ENCODE data around the gene WDR59. TPM values are rescaled to one million over a fixed set of nuclear protein-coding genes. Genes with fewer than 3 reads are reported as not detected.

Gene WDR59
- total and polyA plus RNA-seq, 2 of the 4 experiments (the other 2 are of a cell fraction) = 29.4 to 44.6 TPM

GRCh38 chr16:74984194-74984528 lies 762 bp downstream of the WDR59 start:
- no TSS peak for BruUV-seq (replicated peaks)
- Histone ChIP-seq H4K91ac (ENCODE audit: insufficient read depth, low read depth, low read length) (no peak overlapping the region), H4K20me1 (ENCODE audit: insufficient read depth, low read length) (no peaks in the 10 kb centered on the region; the same call in 1 of the 2 replicates), H3K9ac (ENCODE audit: low read depth, low read length) (peak overlapping the region; percentile 81), H2AK9ac (replicated peaks; ENCODE audit: low read depth, low read length, poor library complexity) (peak overlapping the region; percentile 93), H3K23ac (ENCODE audit: low read depth, low read length) (peak overlapping the region; percentile 90), H2AK5ac (ENCODE audit: low read depth, low read length) (peak overlapping the region; percentile 54; the same call in 1 of the 2 replicates), H2BK20ac (ENCODE audit: low read depth, low read length) (no peak overlapping the region), H3K79me1 (ENCODE audit: low read depth in 1 of 2, low read length in 2 of 2) (peaks cover 15 to 31% of the 10 kb centered on the region in 2 experiments), H3K56ac (ENCODE audit: extremely low read depth, insufficient read depth, low read length) (no peak overlapping the region), H2BK120ac (ENCODE audit: low read depth, low read length) (no peak overlapping the region), H2BK15ac (ENCODE audit: low read depth, low read length) (no peak overlapping the region), H2AFZ (replicated peaks; ENCODE audit: low read length, poor library complexity) (peak overlapping the region; percentile 95), H3K4me1 (ENCODE audit: control insufficient read depth, insufficient read depth, low read length) (no peaks in the 10 kb centered on the region), H3K9me3 (ENCODE audit: control insufficient read depth, insufficient read depth, low read length) (no peaks in the 10 kb centered on the region), H3K14ac (replicated peaks; ENCODE audit: low read depth, low read length) (peak overlapping the region; percentile 83), H3K36me3 (ENCODE audit: control insufficient read depth, insufficient read depth, low read length) (no peaks in the 10 kb centered on the region), H4K8ac (ENCODE audit: low read depth in 2 of 2, low read length in 2 of 2) (peak overlapping the region in 1 of 2 experiments; percentile 12; a peak in 1 of 4 replicates), H3K9me1 (ENCODE audit: insufficient read depth, low read length) (peaks cover 7% of the 10 kb centered on the region), H3K27ac (ENCODE audit: insufficient read depth, low read length) (no peak overlapping the region; the same call in 1 of the 2 replicates), H3K4me3 (ENCODE audit: insufficient read depth, low read depth, low read length) (peak overlapping the region; percentile 91), H3K4me2 (ENCODE audit: low read depth, low read length) (peak overlapping the region; percentile 97), H3K27me3 (ENCODE audit: control insufficient read depth, insufficient read depth, low read length) (no peaks in the 10 kb centered on the region), H4K5ac (ENCODE audit: low read depth, low read length) (no peak overlapping the region), H2BK5ac (ENCODE audit: low read depth, low read length, poor library complexity, severe bottlenecking) (no peak overlapping the region), H3K4ac (ENCODE audit: low read depth, low read length) (peak overlapping the region; percentile 69), H3K18ac (ENCODE audit: low read depth, low read length) (no peak overlapping the region)
- no CpG with 5 or more reads among the region's 13 CpGs for WGBS, 2 experiments (ENCODE audit: extremely low coverage in 2 of 2, insufficient read length in 1 of 2)
- ChIA-PET POLR2A (ENCODE audit: unreplicated experiment) (no interaction called here), CTCF (no interaction called here)
- DNase-seq (no peak), ATAC-seq (ENCODE audit: low read depth) (no peak)
- TF ChIP-seq MAFK (IDR thresholded peaks at IDR 0.05; ENCODE audit: low read depth, low read length) (no peak), RAD21 (IDR thresholded peaks at IDR 0.05; ENCODE audit: low read length) (no peak), CEBPB (IDR thresholded peaks at IDR 0.05; ENCODE audit: low read depth, low read length) (no peak), CHD1 (IDR thresholded peaks at IDR 0.05; ENCODE audit: low read depth, low read length) (no peak), POLR2A (IDR thresholded peaks at IDR 0.05; ENCODE audit: low read depth, low read length) (no peak), RFX5 (IDR thresholded peaks at IDR 0.05; ENCODE audit: low read depth, low read length) (no peak), NFE2L2 (IDR thresholded peaks at IDR 0.05; ENCODE audit: low read depth, low read length) (no peak), FOS (IDR thresholded peaks at IDR 0.05; ENCODE audit: low read depth, low read length) (no peak), SMC3 (IDR thresholded peaks at IDR 0.05; ENCODE audit: low read depth, low read length) (no peak), ELK1 (IDR thresholded peaks at IDR 0.05; ENCODE audit: borderline replicate concordance, low read depth, low read length) (no peak), RCOR1 (IDR thresholded peaks at IDR 0.05; ENCODE audit: insufficient replicate concordance, low read length) (no peak), USF2 (IDR thresholded peaks at IDR 0.05; ENCODE audit: low read depth, low read length) (no peak), BHLHE40 (IDR thresholded peaks at IDR 0.05; ENCODE audit: low read depth, low read length) (no peak), CTCF (conservative IDR thresholded peaks at IDR 0.05; ENCODE audit: low read depth, low read length) (no peak), MAZ (IDR thresholded peaks at IDR 0.05; ENCODE audit: borderline replicate concordance, low read depth, low read length) (no peak)
- dilution Hi-C loops (cut with HindIII; ENCODE audit: low sequenced_read_pairs, unreplicated experiment) = no loop called here
- intact Hi-C loops (cut with micrococcal nuclease) = no loop called here
- in situ Hi-C loops (cut with MboI; ENCODE audit: low sequenced_read_pairs) = no loop called here

Data from IMR-90 (cell line).